ENCODE measurements around the gene SPATA31E1. TPM values are rescaled to one million over a fixed set of nuclear protein-coding genes. Genes with fewer than 3 reads are reported as not detected.

Gene SPATA31E1
- total RNA-seq, 1 donor from 2014 or later = not detected

GRCh38 chr9:87871425-87872078, 11.1 kb upstream of the SPATA31E1 start:
- no peak overlapping the region for H3K4me3 ChIP-seq (ENCODE audit: low read depth, low read length)
- H3K27me3 ChIP-seq (ENCODE audit: control insufficient read depth, insufficient read depth, low read length) = no peaks in the 10 kb centered on the region
- no peaks in the 10 kb centered on the region for H3K36me3 ChIP-seq (ENCODE audit: control insufficient read depth, insufficient read depth, low read length)
- DNase-seq (ENCODE audit: low read depth) = no peak
- TF ChIP-seq CTCF (IDR thresholded peaks at IDR 0.05; ENCODE audit: insufficient read depth, low read length, poor library complexity, severe bottlenecking) = no peak

- no peak for DNase-seq (ENCODE audit: low read depth)
- TF ChIP-seq CTCF (IDR thresholded peaks at IDR 0.05; ENCODE audit: insufficient read depth, low read length, poor library complexity, severe bottlenecking) = no peak
- H3K4me3 ChIP-seq (ENCODE audit: low read depth, low read length) = no peak overlapping the region
- H3K27me3 ChIP-seq (ENCODE audit: control insufficient read depth, insufficient read depth, low read length) = no peaks in the 10 kb centered on the region
- no peaks in the 10 kb centered on the region for H3K36me3 ChIP-seq (ENCODE audit: control insufficient read depth, insufficient read depth, low read length)
Measured at GRCh38 chr9:87872079-87872624, 10.5 kb upstream of the SPATA31E1 start.

- DNase-seq (ENCODE audit: low read depth) = no peak
- Histone ChIP-seq H3K4me3 (ENCODE audit: low read depth, low read length) (no peak overlapping the region), H3K36me3 (ENCODE audit: control insufficient read depth, insufficient read depth, low read length) (no peaks in the 10 kb centered on the region), H3K27me3 (ENCODE audit: control insufficient read depth, insufficient read depth, low read length) (no peaks in the 10 kb centered on the region)
- no peak for TF ChIP-seq CTCF (IDR thresholded peaks at IDR 0.05; ENCODE audit: insufficient read depth, low read length, poor library complexity, severe bottlenecking)
Measured at GRCh38 chr9:87873607-87874303, 8.9 kb upstream of the SPATA31E1 start.

- TF ChIP-seq CTCF (IDR thresholded peaks at IDR 0.05; ENCODE audit: insufficient read depth, low read length, poor library complexity, severe bottlenecking) = no peak
- Histone ChIP-seq H3K27me3 (ENCODE audit: control insufficient read depth, insufficient read depth, low read length) (no peaks in the 10 kb centered on the region), H3K4me3 (ENCODE audit: low read depth, low read length) (no peak overlapping the region), H3K36me3 (ENCODE audit: control insufficient read depth, insufficient read depth, low read length) (no peaks in the 10 kb centered on the region)
- no peak for DNase-seq (ENCODE audit: low read depth)
Measured at GRCh38 chr9:87874304-87874623, 8.4 kb upstream of the SPATA31E1 start.

GRCh38 chr9:87875060-87875459, 7.6 kb upstream of the SPATA31E1 start:
- Histone ChIP-seq H3K4me3 (ENCODE audit: low read depth, low read length) (no peak overlapping the region), H3K27me3 (ENCODE audit: control insufficient read depth, insufficient read depth, low read length) (no peaks in the 10 kb centered on the region), H3K36me3 (ENCODE audit: control insufficient read depth, insufficient read depth, low read length) (no peaks in the 10 kb centered on the region)
- TF ChIP-seq CTCF (IDR thresholded peaks at IDR 0.05; ENCODE audit: insufficient read depth, low read length, poor library complexity, severe bottlenecking) = no peak
- no peak for DNase-seq (ENCODE audit: low read depth)

Measured in kidney epithelial cell (primary cell).